Sigmoid colon (tissue), 4 donors: ENCODE results near the gene CD40.

ENCODE experiments used
- POLR2A ChIP-seq, 2 donors: fragments of 450-650 bp; IDR thresholded peaks; one replicate each; pipeline ENCODE4 v1.6.1; 2016; ENCODE audit warnings: antibody characterized with exemption in 2 of 2, mild to moderate bottlenecking in 2 of 2, moderate library complexity in 2 of 2
- POLR2AphosphoS5 ChIP-seq, 4 donors: sonication (generic); formaldehyde crosslinking; IDR thresholded peaks; one replicate each; pipeline ENCODE4 v1.6.1; 2017; ENCODE audit warnings: antibody characterized with exemption in 4 of 4
- TF ChIP-seq, protein P1 (sequence below), 4 experiments: fragments of 450-650 bp in 3 of 4; fragments of 200-600 bp in 1 of 4; IDR thresholded peaks; one replicate each; pipeline ENCODE4 v1.5.1; 2016 to 2019; ENCODE audit warnings: antibody characterized with exemption in 4 of 4, mild to moderate bottlenecking in 3 of 4, moderate library complexity in 2 of 4

DNA sequence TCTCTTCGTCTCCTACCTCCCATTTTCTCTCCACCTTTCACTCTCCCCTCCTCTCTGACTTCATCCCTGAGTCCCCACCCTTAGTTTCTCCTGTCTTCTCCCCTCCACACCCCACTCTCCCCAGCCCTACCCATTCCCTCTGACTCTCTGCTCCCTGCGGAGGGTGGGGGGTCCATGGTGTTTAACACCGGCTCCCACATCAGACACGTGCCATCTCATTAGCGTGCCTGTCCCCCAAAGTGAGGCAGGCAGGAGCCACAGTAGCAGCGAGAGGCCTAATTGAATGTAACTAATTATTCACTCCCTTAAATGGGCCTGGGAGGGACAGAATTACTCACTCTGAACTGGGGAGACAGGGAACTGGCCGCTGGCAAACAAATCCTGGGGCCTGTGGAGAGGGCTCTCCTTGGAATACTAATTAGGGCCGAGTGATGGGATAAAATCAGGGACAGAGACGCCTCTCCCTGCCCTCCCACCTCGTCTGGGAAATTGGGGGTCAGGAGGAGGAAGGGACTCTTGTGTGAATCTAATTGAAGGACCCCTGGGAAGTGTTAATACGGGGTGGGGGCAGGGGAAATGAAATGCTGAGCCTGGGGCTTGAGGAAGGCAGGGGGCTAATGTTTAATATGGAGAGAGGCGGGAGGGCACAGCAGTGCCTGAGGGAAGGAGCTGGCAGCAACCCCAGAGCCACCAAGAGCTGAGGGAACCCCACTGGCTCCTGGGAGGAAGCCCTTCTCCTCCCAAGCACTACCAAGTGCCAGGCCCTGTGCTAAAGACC, 17.9 kb downstream of the CD40 start:
- TF ChIP-seq POLR2AphosphoS5 (IDR thresholded peaks at IDR 0.05) (no peak), POLR2A (IDR thresholded peaks at IDR 0.05) (no peak)
- TF ChIP-seq, protein P1, sequence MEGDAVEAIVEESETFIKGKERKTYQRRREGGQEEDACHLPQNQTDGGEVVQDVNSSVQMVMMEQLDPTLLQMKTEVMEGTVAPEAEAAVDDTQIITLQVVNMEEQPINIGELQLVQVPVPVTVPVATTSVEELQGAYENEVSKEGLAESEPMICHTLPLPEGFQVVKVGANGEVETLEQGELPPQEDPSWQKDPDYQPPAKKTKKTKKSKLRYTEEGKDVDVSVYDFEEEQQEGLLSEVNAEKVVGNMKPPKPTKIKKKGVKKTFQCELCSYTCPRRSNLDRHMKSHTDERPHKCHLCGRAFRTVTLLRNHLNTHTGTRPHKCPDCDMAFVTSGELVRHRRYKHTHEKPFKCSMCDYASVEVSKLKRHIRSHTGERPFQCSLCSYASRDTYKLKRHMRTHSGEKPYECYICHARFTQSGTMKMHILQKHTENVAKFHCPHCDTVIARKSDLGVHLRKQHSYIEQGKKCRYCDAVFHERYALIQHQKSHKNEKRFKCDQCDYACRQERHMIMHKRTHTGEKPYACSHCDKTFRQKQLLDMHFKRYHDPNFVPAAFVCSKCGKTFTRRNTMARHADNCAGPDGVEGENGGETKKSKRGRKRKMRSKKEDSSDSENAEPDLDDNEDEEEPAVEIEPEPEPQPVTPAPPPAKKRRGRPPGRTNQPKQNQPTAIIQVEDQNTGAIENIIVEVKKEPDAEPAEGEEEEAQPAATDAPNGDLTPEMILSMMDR (IDR thresholded peaks at IDR 0.05), result no peak
